Measurements from ENCODE around the gene TAF11L3. TPM values are rescaled to one million over a fixed set of nuclear protein-coding genes. Genes with fewer than 3 reads are reported as not detected.
"Not testable (repeated sequence)": the region's sequence is repeated elsewhere in the genome, so short reads cannot be mapped to it uniquely, and the experiment has no call there.

The TAF11L3 gene
- total RNA-seq, result not detected
- not detected for polyA plus RNA-seq
- long read RNA-seq, donor 1, result 0 reads
- long read RNA-seq, donor 2, result 0 reads
- long read RNA-seq, donor 3, result 0 reads
- long read RNA-seq, donor 4, result 0 reads
- long read RNA-seq, donor 5, result 0 reads
- long read RNA-seq, donor 6, result 0 reads
- long read RNA-seq, donor 7, result 0 reads
- long read RNA-seq, donor 8, result 0 reads
- long read RNA-seq, donor 9, result 0 reads
- long read RNA-seq, donor 10, result 0 reads

- H3K4me1 ChIP-seq (ENCODE audit: control insufficient read depth in 2 of 2, insufficient read depth in 2 of 2, low read length in 2 of 2); H3K36me3 ChIP-seq (ENCODE audit: control insufficient read depth in 2 of 2, insufficient read depth in 2 of 2, low read length in 1 of 2); H3K27ac ChIP-seq (ENCODE audit: low read depth in 1 of 2, low read length in 1 of 2); H3K9me3 ChIP-seq (ENCODE audit: control insufficient read depth in 2 of 2, insufficient read depth in 1 of 2, low read length in 1 of 2); H3K4me3 ChIP-seq (ENCODE audit: low read length in 2 of 2); H3K27me3 ChIP-seq (ENCODE audit: control insufficient read depth in 2 of 2, insufficient read depth in 1 of 2, low read length in 1 of 2); DNase-seq (ENCODE audit: low read depth in 6 of 9, low spot score in 9 of 9): not testable (repeated sequence)
- no CpG with 5 or more reads among the region's 15 CpGs for WGBS
These were observed at the start of gene TAF11L3 for GRCh38 chr5:17518067-17518466. TSS of gene TAF11L3 (plus strand) at chr5:17518367.

GRCh38 chr5:17470064-17470463, 48.1 kb upstream of the TAF11L3 start:
- H3K27me3 ChIP-seq (ENCODE audit: control insufficient read depth in 2 of 2, insufficient read depth in 1 of 2, low read length in 1 of 2), result no peaks in the 10 kb centered on the region
- H3K27ac ChIP-seq (ENCODE audit: low read depth in 1 of 2, low read length in 1 of 2), result no peak overlapping the region
- no peak for DNase-seq (ENCODE audit: low read depth in 6 of 9, low spot score in 9 of 9)
- H3K36me3 ChIP-seq (ENCODE audit: control insufficient read depth in 2 of 2, insufficient read depth in 2 of 2, low read length in 1 of 2), result no peaks in the 10 kb centered on the region
- H3K4me3 ChIP-seq (ENCODE audit: low read length in 2 of 2), result no peak overlapping the region
- no peaks in the 10 kb centered on the region for H3K4me1 ChIP-seq (ENCODE audit: control insufficient read depth in 2 of 2, insufficient read depth in 2 of 2, low read length in 2 of 2)
- H3K9me3 ChIP-seq (ENCODE audit: control insufficient read depth in 2 of 2, insufficient read depth in 1 of 2, low read length in 1 of 2), result no peaks in the 10 kb centered on the region

- not testable (repeated sequence) for H3K4me1 ChIP-seq (ENCODE audit: control insufficient read depth in 2 of 2, insufficient read depth in 2 of 2, low read length in 2 of 2); H3K4me3 ChIP-seq (ENCODE audit: low read length in 2 of 2); DNase-seq (ENCODE audit: low read depth in 6 of 9, low spot score in 9 of 9); H3K27ac ChIP-seq (ENCODE audit: low read depth in 1 of 2, low read length in 1 of 2); H3K36me3 ChIP-seq (ENCODE audit: control insufficient read depth in 2 of 2, insufficient read depth in 2 of 2, low read length in 1 of 2); H3K9me3 ChIP-seq (ENCODE audit: control insufficient read depth in 2 of 2, insufficient read depth in 1 of 2, low read length in 1 of 2); H3K27me3 ChIP-seq (ENCODE audit: control insufficient read depth in 2 of 2, insufficient read depth in 1 of 2, low read length in 1 of 2)
These were observed 43.1 kb upstream of the TAF11L3 start for GRCh38 chr5:17475064-17475463.

- H3K27ac ChIP-seq (ENCODE audit: low read depth in 1 of 2, low read length in 1 of 2), result no peak overlapping the region
- DNase-seq (ENCODE audit: low read depth in 6 of 9, low spot score in 9 of 9), result no peak
- no peaks in the 10 kb centered on the region for H3K27me3 ChIP-seq (ENCODE audit: control insufficient read depth in 2 of 2, insufficient read depth in 1 of 2, low read length in 1 of 2)
- WGBS, result 96% methylated on average over 3 of the region's 3 CpGs
- H3K4me3 ChIP-seq (ENCODE audit: low read length in 2 of 2), result no peak overlapping the region
- no peaks in the 10 kb centered on the region for H3K4me1 ChIP-seq (ENCODE audit: control insufficient read depth in 2 of 2, insufficient read depth in 2 of 2, low read length in 2 of 2)
- H3K36me3 ChIP-seq (ENCODE audit: control insufficient read depth in 2 of 2, insufficient read depth in 2 of 2, low read length in 1 of 2), result no peaks in the 10 kb centered on the region
- no peaks in the 10 kb centered on the region for H3K9me3 ChIP-seq (ENCODE audit: control insufficient read depth in 2 of 2, insufficient read depth in 1 of 2, low read length in 1 of 2)
These were observed 41.1 kb upstream of the TAF11L3 start for GRCh38 chr5:17477043-17477442.

- no peaks in the 10 kb centered on the region for H3K36me3 ChIP-seq (ENCODE audit: control insufficient read depth in 2 of 2, insufficient read depth in 2 of 2, low read length in 1 of 2)
- no peaks in the 10 kb centered on the region for H3K27me3 ChIP-seq (ENCODE audit: control insufficient read depth in 2 of 2, insufficient read depth in 1 of 2, low read length in 1 of 2)
- no peaks in the 10 kb centered on the region for H3K4me1 ChIP-seq (ENCODE audit: control insufficient read depth in 2 of 2, insufficient read depth in 2 of 2, low read length in 2 of 2)
- WGBS, result 92% methylated on average over 7 of the region's 7 CpGs
- no peak overlapping the region for H3K27ac ChIP-seq (ENCODE audit: low read depth in 1 of 2, low read length in 1 of 2)
- no peaks in the 10 kb centered on the region for H3K9me3 ChIP-seq (ENCODE audit: control insufficient read depth in 2 of 2, insufficient read depth in 1 of 2, low read length in 1 of 2)
- H3K4me3 ChIP-seq (ENCODE audit: low read length in 2 of 2), result no peak overlapping the region
- no peak for DNase-seq (ENCODE audit: low read depth in 6 of 9, low spot score in 9 of 9)
These were observed 40.4 kb upstream of the TAF11L3 start for GRCh38 chr5:17477573-17478265.

GRCh38 chr5:17481378-17481777, 36.8 kb upstream of the TAF11L3 start:
- Histone ChIP-seq H3K36me3 (ENCODE audit: control insufficient read depth in 2 of 2, insufficient read depth in 2 of 2, low read length in 1 of 2) (no peaks in the 10 kb centered on the region), H3K4me1 (ENCODE audit: control insufficient read depth in 2 of 2, insufficient read depth in 2 of 2, low read length in 2 of 2) (no peaks in the 10 kb centered on the region), H3K9me3 (ENCODE audit: control insufficient read depth in 2 of 2, insufficient read depth in 1 of 2, low read length in 1 of 2) (no peaks in the 10 kb centered on the region), H3K27me3 (ENCODE audit: control insufficient read depth in 2 of 2, insufficient read depth in 1 of 2, low read length in 1 of 2) (no peaks in the 10 kb centered on the region), H3K4me3 (ENCODE audit: low read length in 2 of 2) (no peak overlapping the region), H3K27ac (ENCODE audit: low read depth in 1 of 2, low read length in 1 of 2) (no peak overlapping the region)
- 90% methylated on average over 4 of the region's 4 CpGs for WGBS
- no peak for DNase-seq (ENCODE audit: low read depth in 6 of 9, low spot score in 9 of 9)

GRCh38 chr5:17482790-17483189, 35.4 kb upstream of the TAF11L3 start:
- no peaks in the 10 kb centered on the region for H3K9me3 ChIP-seq (ENCODE audit: control insufficient read depth in 2 of 2, insufficient read depth in 1 of 2, low read length in 1 of 2)
- WGBS, result 85% methylated on average over 2 of the region's 2 CpGs
- no peak overlapping the region for H3K27ac ChIP-seq (ENCODE audit: low read depth in 1 of 2, low read length in 1 of 2)

GRCh38 chr5:17486464-17487173, 31.5 kb upstream of the TAF11L3 start:
- not testable (repeated sequence) for H3K9me3 ChIP-seq (ENCODE audit: control insufficient read depth in 2 of 2, insufficient read depth in 1 of 2, low read length in 1 of 2); DNase-seq (ENCODE audit: low read depth in 6 of 9, low spot score in 9 of 9); H3K36me3 ChIP-seq (ENCODE audit: control insufficient read depth in 2 of 2, insufficient read depth in 2 of 2, low read length in 1 of 2); H3K4me1 ChIP-seq (ENCODE audit: control insufficient read depth in 2 of 2, insufficient read depth in 2 of 2, low read length in 2 of 2); H3K27ac ChIP-seq (ENCODE audit: low read depth in 1 of 2, low read length in 1 of 2); H3K4me3 ChIP-seq (ENCODE audit: low read length in 2 of 2); H3K27me3 ChIP-seq (ENCODE audit: control insufficient read depth in 2 of 2, insufficient read depth in 1 of 2, low read length in 1 of 2)
- 94% methylated on average over 10 of the region's 10 CpGs for WGBS

More at GRCh38 chr5:17482790-17483189, 35.4 kb upstream of the TAF11L3 start:
- H3K36me3 ChIP-seq (ENCODE audit: control insufficient read depth in 2 of 2, insufficient read depth in 2 of 2, low read length in 1 of 2), result no peaks in the 10 kb centered on the region
- no peaks in the 10 kb centered on the region for H3K4me1 ChIP-seq (ENCODE audit: control insufficient read depth in 2 of 2, insufficient read depth in 2 of 2, low read length in 2 of 2)
- DNase-seq (ENCODE audit: low read depth in 6 of 9, low spot score in 9 of 9), result no peak
- no peaks in the 10 kb centered on the region for H3K27me3 ChIP-seq (ENCODE audit: control insufficient read depth in 2 of 2, insufficient read depth in 1 of 2, low read length in 1 of 2)
- H3K4me3 ChIP-seq (ENCODE audit: low read length in 2 of 2), result no peak overlapping the region

GRCh38 chr5:17487174-17487512, 31.0 kb upstream of the TAF11L3 start:
- H3K4me1 ChIP-seq (ENCODE audit: control insufficient read depth in 2 of 2, insufficient read depth in 2 of 2, low read length in 2 of 2), result no peaks in the 10 kb centered on the region
- H3K27ac ChIP-seq (ENCODE audit: low read depth in 1 of 2, low read length in 1 of 2), result no peak overlapping the region
- H3K4me3 ChIP-seq (ENCODE audit: low read length in 2 of 2), result no peak overlapping the region
- 92% methylated on average over 1 of the region's 1 CpG for WGBS
- H3K36me3 ChIP-seq (ENCODE audit: control insufficient read depth in 2 of 2, insufficient read depth in 2 of 2, low read length in 1 of 2), result no peaks in the 10 kb centered on the region
- no peaks in the 10 kb centered on the region for H3K27me3 ChIP-seq (ENCODE audit: control insufficient read depth in 2 of 2, insufficient read depth in 1 of 2, low read length in 1 of 2)
- DNase-seq (ENCODE audit: low read depth in 6 of 9, low spot score in 9 of 9), result no peak
- H3K9me3 ChIP-seq (ENCODE audit: control insufficient read depth in 2 of 2, insufficient read depth in 1 of 2, low read length in 1 of 2), result peaks cover 0 to 7% of the 10 kb centered on the region in 2 donors

Measured in thymus (tissue), 14 donors.